ENCODE measurements around the gene PPTC7. TPM values are rescaled to one million over a fixed set of nuclear protein-coding genes. Genes with fewer than 3 reads are reported as not detected.
"Not testable (repeated sequence)": the region's sequence is repeated elsewhere in the genome, so short reads cannot be mapped to it uniquely, and the experiment has no call there.

The PPTC7 gene
- total RNA-seq, 1 donor from 2014 or later, result 26.1 TPM

- DNase-seq (ENCODE audit: low spot score), result no peak
Observed at GRCh38 chr12:110536834-110537604, 46.1 kb downstream of the PPTC7 start.

- DNase-seq (ENCODE audit: low spot score), result no peak
Observed at GRCh38 chr12:110534811-110535210, 48.3 kb downstream of the PPTC7 start.

GRCh38 chr12:110533607-110534006, 49.5 kb downstream of the PPTC7 start:
- DNase-seq (ENCODE audit: low spot score), result no peak

GRCh38 chr12:110532644-110533043, 50.5 kb downstream of the PPTC7 start:
- no peak for DNase-seq (ENCODE audit: low spot score)

DNA sequence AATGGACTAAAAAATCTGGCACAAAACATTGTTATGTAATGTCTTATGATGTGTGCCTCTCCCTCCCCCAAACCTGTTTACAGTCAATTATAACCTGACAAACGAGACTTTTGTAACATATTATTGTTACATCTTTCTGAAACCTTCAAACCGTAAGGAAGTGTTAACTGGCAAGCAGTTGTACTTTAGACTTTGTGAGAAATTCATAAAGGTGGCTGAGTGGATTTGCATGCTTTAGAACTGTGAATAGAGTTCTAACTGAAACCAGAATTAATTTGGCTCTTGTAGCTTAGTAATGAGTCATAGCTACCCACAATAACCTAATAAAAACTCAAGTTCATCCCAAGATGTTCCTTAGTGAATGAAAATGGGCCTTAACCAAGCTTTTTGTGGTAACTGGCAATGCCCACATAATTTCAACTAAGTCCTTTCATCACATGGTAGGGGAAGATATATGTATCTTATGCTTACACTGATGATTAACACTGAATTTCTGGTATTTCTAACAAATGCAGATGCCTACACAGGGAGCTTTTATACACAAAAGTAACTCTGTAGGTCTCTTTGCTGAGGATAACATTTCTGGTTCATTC, 51.3 kb downstream of the PPTC7 start:
- DNase-seq (ENCODE audit: low spot score), result no peak

GRCh38 chr12:110530511-110530910, 52.6 kb downstream of the PPTC7 start:
- no peak for DNase-seq (ENCODE audit: low spot score)

DNA sequence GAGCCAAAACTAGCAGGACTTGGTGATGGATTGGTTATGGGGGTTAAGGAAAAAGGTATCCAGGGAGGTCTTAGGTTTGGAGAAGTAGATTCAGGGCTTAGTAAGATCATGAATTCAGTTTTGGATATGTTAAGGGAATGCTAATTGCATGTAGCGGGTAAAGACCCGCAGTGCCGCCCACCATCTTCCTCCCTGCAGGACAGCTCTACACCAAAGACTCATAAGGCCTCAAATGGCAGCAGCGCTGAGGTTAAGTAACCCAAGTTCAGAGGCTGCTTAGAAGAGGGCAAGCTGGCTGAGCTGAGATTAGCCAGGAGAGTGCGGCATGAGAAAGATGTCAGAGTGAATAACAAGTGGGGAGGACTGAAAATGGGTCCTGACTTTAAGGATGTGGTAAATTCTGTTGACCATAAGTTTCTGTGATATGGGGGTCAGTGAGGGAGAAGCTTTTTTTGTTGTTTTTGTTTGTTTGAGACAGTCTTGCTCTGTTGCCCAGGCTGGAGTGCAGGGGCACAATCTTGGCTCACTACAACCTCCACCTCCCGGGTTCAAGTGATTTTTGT, 54.8 kb downstream of the PPTC7 start:
- DNase-seq (ENCODE audit: low spot score), result no peak

- DNase-seq (ENCODE audit: low spot score), result not testable (repeated sequence)
Observed at GRCh38 chr12:110520876-110521712, 62.0 kb downstream of the PPTC7 start.

GRCh38 chr12:110518014-110518413, 65.1 kb downstream of the PPTC7 start:
- not testable (repeated sequence) for DNase-seq (ENCODE audit: low spot score)

- DNase-seq (ENCODE audit: low spot score), result no peak
Observed at GRCh38 chr12:110516995-110517394, 66.1 kb downstream of the PPTC7 start.

- no peak for DNase-seq (ENCODE audit: low spot score)
Observed at GRCh38 chr12:110514363-110514762, 68.8 kb downstream of the PPTC7 start.

GRCh38 chr12:110513842-110514241, 69.3 kb downstream of the PPTC7 start:
- DNase-seq (ENCODE audit: low spot score), result no peak

DNA sequence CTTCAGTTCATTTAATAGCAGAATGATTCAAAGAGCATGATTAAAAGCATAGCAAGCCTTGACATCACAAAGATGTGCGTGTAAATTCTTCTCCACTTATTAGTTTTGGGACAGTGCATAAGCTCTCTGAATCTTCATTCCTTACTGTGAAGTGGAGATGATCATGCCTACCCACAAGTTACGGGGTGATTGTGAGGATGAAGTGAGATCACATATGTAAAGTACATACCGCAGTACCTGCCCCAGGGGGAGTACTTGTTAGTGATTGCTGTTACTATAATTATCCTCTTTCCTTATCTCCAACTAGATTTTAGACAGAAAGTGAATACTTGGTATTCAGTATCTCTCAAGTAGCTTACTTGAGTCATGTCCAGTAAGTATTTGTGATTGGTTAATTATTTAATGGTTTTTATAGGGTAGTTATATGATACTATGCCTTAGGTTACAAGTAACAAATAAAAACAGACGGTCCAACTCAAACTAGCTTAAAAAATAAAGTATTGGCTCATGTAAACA, 75.0 kb downstream of the PPTC7 start:
- DNase-seq (ENCODE audit: low spot score), result no peak

- DNase-seq (ENCODE audit: low spot score), result no peak
Observed at GRCh38 chr12:110505332-110505731, 77.8 kb downstream of the PPTC7 start.

- no peak for DNase-seq (ENCODE audit: low spot score)
Observed at GRCh38 chr12:110503432-110503831, 79.7 kb downstream of the PPTC7 start.

DNA sequence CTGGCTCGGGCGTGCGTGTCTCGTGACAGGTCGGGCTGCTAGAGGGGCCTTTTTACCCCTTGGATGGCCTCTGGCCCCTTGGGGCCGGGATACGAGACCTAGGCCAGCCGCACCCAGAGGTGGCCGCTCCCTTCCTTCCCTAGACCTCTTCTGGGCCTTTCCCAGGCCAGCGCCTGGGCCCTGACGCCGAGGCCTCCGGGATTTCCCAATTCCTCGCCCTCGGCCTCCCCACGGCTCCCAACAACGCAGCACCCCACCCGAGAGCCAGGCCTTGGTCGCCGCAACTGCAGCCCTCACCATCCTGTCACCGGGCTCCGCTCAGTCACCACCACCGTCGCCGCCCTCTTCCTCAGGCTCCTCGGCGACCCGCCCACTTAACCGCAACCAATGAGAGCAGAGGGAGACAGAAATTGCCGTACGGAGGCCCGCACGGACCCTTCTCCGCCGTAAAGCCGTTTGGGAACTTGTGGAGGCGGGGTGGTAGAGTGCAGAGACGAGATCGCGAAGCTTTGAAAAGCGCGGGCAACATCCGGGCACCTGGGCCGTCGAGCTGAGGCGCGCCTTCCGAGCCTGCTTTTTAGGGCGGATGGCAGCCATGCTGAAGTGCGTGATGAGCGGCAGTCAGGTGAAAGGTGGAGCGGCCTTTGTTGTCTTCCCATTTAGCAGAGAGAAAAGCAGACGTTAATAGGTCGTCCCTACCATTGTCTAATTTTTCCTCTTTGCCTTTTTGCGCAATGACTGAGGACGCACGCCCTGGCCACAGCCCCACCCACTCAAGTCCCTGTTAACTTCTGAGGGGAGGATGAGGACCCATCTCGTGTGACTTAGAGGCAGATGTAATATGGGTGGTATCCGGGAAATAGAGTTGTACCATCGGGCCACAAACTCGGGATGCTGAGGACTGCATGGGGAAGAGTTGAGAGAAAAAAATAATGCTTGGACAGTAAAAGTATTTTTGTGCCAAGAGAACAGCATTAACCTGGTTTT, 81.1 kb downstream of the PPTC7 start, which contains the start of the genes RAD9B and VPS29:
Gene RAD9B (plus strand): TSS at position 580 of the 987 bp plus-strand sequence. CDS start 7 bp downstream, at position 587.
Gene VPS29 (minus strand): TSS at position 360 of the 987 bp plus-strand sequence. CDS start 60 bp downstream, at position 300.
- peak; percentile 98 for DNase-seq (ENCODE audit: low spot score)

- peak; percentile 53 for DNase-seq (ENCODE audit: low spot score)
Observed at GRCh38 chr12:110501399-110501751, 81.7 kb downstream of the PPTC7 start.

DNA sequence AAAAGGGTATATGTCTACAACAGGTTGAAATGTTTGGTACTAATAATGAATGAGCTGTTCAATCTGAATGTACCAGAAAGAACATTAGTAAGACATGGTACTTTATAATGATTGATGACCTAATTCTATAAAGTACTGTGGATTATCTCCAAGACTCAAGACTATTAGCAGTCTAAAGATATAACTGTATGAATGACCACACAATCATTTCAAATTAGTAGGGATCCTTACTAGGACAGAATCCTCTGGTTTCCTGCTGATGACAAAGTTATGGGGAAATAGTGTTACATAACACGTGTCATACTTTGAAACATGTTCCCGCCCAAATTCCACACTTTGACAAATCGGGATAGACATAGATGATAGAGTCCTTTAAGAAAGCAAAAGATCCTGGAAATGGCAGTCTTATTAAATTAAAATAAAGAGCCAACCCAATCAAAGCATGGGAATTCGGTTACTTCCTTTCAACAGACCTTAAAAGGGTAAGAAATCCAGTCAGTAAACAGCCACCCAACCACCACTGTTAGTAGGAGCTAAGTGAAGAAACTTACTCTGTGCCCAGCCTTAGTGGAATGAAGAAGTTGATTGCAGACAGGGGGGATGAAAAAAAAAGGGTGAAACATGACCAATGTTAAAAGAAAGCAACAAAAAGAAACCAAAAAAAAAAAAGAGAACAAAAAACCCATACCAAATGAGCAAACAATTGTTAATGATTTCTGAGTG, 84.0 kb downstream of the PPTC7 start:
- DNase-seq (ENCODE audit: low spot score), result no peak
